GM21515 (cell line): Measurements from ENCODE around the gene SP4.

ENCODE experiments used
- ATAC-seq: cut with Tn5 transposase; IDR thresholded peaks from one replicate; pipeline ENCODE4 v1.9.1; 2021; ENCODE audit not compliant: unreplicated experiment

SP4 gene

DNA sequence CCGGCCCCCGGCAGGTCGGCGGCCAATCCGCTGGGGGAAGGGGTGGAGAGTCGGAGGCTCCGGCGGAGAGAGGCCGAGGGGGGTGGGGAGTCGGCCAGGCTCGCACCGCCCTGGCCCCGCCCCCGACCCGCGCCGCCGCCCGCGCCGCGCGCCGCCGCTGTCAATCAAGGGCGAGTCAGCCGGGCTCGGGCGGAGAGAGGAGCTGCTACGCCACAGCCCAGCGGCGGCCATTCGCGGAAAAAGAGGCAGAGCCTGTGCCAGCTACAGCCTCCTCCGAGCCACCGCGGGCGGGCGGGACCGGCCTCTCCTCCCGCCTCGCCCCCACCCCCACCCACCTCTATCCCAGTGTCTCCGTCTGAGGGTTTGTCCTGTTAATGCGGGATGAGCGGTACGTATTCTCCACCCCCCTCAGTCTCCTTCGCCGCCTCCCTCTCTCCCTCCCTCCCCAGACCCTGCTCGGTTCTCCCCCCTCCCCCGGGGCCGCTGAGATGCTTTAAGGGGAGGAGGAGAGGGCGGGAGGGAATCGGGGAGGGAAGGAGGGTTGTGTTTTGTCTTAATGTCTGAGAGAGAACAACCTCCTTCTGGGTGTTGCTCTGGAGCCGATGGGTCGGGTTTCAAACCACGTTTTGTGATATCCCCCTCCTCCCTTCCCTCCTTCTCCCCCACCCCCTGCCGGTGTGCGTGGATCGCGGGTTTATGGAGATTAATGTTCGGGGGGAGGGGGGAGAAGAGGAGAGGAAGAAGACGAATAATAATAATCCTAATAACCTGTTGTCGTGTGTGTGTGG, at the start of gene SP4:
SP4 (plus strand) TSS at position 213 of the 788 bp plus-strand sequence; CDS start at position 382, 169 bp downstream.
- ATAC-seq: peak; percentile 68

DNA sequence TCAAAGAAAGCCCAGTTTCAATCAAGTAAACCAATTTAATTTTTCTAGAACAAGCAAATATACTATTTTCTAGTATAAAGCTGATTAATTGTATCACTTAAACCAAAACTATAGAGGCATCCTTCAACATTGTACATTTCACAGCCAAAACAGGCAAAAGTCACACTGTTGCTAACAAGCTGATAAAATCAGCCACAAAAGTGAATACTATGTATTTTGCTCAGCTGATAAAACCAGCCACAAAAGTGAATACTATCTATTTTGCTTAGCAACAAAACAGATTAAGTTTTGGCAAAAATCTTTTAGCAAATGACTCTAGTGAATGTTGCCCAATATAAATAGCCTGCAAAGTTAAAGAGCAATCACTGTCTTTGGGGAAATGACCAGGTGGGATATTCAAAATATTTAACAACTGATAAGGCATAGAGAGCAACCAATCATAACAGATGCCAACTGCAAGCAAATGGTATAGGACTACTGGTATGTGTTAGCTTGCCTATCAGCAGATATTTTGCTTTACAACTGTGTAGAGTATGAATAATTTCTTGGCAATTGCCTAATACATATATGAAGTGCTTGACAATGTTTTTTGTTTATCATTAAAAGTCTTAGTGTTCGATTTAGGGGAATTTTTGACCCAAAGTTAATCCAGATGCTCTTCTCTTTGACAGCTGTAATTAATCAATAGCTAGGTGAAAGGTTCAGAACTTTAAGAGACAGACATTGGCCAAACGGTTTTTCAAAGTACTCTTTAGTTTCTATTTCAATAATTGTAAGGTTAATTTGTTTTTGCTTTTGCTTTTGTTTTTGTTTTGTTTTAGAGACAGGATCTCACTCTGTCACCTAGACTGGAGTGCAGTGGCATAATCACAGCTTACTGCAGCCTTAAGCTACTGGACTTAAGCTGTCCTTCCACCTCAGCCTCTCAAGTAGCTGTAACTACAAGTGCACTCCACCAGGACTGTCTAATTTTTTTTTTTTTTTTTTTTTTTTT, 44.4 kb upstream of the SP4 start:
- peak; percentile 90 for ATAC-seq

- ATAC-seq: no peak
Observed at GRCh38 chr7:21393937-21394336, 33.9 kb upstream of the SP4 start.

DNA sequence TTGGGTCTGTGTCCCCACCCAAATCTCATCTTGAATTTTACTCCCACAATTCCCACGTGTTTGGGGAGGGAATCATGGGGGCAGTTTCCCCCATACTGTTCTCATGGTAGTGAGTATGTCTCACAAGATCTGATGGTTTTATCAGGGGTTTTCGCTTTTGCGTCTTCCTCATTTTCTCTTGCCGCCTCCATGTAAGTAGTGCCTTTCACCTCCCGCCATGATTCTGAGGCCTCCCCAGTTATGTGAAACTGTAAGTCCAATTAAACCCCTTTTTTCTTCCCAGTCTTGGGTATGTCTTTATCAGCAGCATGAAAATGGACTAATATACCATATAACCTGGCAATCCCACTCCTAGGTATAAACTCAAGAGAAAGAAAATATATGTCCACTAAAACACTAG, 25.9 kb upstream of the SP4 start:
- ATAC-seq: no peak

GRCh38 chr7:21407796-21408480, 19.9 kb upstream of the SP4 start:
- ATAC-seq: no peak

DNA sequence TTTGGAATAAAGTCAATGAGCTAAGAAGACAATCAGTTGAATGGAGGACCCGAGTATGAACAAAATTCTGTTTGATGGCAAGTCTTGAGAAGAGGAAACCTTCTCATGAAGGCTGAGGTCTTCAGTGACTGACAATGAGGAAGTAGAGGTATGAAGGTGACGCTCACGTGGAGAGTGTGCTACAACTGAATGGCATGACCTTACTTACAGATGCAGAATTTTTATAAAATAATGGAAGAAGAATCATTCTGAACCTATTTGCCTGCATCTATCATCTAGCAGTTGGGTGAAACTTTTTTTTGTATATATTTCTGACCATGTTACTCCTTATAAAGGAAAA, 19.4 kb upstream of the SP4 start:
- no peak for ATAC-seq

DNA sequence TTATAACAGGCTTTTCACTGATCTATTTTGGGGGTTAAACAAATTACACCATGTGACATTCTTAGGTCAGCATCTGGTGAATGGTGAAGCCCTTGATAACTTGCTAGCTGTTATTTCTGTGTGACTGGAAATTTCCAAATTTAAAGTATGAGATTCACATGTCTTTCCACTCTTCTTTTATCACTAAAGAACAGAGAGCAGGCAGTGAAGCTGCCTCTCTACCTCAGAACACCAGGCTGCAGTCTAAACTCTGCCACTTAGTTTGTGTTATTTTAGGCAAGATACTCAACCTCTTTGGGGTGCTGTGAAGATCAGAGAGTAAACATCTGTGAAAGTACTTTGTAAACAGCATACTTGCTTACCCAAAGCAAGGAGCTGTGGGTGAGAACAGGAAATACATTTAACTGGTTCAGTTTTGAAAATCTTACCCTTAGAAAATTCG, 15.5 kb upstream of the SP4 start:
- peak; percentile 84 for ATAC-seq

- ATAC-seq: peak; percentile 27
Observed at GRCh38 chr7:21412957-21413356, 14.9 kb upstream of the SP4 start.

- ATAC-seq: no peak
Observed at GRCh38 chr7:21413502-21413901, 14.4 kb upstream of the SP4 start.

DNA sequence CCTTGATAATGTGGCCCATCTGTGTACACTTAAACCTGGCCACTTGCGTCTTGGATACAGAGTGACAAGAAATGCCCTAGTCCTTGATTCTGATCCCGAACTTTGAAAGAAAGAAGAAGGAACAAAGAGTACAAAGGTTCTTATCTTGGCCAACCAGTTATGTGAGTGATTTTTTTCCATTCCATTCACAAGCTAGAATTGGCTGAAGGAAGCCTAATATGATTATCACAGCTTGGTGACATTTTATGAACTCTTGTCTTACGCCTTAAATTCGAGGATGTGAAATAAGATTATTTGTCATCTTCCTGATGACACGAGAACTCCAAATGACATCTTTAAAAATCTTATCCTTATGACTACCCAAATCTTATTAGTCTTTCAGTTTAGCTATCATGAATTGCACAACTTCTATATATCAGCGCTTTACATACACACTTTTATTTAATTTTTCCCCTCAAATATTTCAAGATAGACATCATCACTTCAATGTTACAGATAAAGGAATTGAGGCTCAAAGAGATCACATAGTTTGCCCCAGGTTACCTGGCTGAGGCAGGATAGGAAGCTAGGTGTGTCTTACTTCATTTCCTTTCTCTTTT, 13.0 kb upstream of the SP4 start:
- ATAC-seq: no peak

DNA sequence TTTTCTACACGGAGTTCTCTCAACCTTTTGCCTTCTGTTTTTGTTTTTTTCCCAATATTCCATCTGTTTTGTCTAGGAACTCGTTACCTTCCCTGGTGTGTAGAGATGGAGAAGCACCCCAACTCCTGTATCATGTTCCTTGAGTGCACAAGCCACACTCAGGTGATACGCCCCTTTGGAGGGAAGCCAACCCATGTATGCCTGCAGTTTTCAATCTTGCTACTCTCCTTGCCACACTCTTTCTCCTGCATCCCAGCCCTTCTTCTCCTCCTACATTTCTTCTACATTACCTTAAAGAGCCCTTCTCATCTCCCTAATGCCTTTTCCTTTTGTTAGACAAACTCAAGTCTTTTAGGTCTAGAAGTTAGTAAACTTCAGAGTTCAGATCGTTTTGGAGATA, 10.2 kb upstream of the SP4 start:
- ATAC-seq: no peak

GRCh38 chr7:21422751-21423150, 5.1 kb upstream of the SP4 start:
- ATAC-seq: no peak

- no peak for ATAC-seq
Observed at GRCh38 chr7:21425290-21425689, 2.6 kb upstream of the SP4 start.

DNA sequence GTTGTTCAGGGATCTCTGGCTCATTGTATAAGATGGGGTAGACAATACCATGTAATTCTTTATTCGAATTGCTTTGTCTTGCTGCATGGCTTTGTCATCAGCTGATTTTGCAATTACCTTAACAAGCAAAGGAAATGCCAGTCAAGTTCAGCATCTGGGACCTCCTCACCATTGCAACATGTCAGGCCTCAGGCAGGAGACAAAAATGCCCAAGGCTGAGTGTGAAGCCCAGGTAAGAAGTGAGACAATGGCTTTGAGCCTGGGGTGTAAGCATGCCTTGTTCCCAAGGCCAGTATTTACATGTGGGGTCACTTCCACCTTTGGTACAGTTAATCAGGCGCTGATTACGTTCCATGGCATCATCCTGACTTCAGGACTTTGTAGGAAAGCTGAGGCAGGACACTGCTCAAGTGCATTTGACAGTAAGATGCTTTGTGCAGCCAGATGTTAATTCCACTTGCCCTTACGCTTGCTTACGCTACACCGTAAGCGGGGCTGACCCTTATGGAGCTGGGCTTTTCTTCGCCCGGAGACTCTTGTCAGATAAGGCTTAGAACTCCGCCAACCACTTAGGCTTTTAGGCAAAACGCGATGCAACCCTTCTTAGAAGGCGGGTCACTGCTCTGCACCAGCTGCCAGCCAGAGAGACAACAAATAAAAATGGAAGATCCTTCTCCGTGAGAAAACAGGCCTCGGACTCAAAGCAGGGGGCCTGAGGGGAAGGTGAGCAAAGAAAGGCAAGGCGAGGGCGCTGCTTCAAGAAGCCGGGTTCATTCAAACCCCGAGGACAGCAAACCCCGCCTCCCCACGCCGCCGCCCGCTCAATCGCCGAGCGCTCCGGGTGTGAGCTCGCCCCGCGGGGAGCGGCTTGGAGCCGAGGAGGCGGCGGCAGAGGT, 1.3 kb upstream of the SP4 start:
- no peak for ATAC-seq

GRCh38 chr7:21427182-21427870, 557 bp upstream of the SP4 start:
- ATAC-seq: peak; percentile 80

DNA sequence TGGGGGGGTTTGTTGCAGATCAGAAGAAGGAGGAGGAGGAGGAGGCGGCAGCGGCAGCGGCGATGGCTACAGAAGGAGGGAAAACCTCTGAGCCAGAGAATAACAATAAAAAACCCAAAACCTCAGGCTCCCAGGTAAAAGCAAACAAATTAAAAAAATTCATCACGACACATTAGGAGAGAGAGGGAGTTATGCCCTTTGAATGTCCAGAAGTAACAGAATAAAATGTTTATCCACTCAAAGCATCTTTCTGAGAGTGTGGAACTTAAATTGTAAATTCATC, 717 bp downstream of the SP4 start:
- ATAC-seq: no peak

DNA sequence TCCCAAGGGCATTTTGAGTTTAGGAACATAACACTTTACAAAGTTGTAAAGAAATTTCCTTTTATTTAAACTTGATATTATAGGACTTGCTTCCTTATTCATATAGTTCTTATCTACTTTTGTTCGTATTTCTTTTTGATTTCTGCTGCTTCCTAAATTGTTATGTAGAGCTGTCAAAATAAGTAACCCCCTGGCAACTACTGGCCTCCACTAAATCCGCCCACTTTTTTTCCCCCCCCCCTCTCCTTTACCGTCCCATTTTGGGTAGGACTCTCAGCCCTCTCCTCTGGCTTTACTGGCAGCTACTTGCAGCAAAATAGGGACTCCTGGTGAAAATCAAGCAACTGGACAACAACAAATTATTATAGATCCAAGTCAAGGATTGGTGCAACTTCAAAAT, 1.1 kb downstream of the SP4 start:
- ATAC-seq: no peak

DNA sequence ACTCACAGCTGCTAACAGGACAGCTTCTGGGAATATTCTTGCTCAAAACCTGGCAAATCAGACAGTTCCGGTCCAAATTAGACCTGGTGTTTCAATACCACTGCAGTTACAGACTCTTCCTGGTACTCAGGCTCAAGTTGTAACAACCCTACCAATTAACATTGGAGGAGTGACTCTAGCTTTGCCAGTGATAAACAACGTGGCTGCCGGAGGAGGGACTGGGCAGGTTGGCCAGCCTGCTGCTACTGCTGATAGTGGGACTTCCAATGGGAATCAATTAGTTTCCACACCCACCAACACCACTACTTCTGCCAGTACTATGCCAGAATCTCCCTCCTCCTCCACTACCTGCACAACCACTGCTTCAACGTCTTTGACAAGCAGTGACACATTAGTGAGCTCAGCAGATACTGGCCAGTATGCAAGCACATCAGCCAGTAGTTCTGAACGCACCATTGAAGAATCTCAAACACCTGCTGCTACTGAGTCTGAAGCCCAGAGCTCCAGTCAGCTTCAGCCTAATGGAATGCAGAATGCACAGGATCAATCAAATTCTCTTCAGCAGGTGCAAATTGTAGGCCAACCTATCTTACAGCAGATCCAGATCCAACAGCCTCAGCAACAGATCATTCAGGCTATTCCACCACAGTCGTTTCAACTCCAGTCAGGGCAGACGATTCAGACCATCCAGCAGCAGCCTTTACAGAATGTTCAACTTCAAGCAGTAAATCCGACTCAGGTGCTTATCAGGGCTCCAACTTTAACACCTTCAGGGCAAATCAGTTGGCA, 2.1 kb downstream of the SP4 start:
- no peak for ATAC-seq

- ATAC-seq: no peak
Observed at GRCh38 chr7:21430575-21430954, 2.7 kb downstream of the SP4 start.
